ENCODE results near the gene L3MBTL4.

DNA sequence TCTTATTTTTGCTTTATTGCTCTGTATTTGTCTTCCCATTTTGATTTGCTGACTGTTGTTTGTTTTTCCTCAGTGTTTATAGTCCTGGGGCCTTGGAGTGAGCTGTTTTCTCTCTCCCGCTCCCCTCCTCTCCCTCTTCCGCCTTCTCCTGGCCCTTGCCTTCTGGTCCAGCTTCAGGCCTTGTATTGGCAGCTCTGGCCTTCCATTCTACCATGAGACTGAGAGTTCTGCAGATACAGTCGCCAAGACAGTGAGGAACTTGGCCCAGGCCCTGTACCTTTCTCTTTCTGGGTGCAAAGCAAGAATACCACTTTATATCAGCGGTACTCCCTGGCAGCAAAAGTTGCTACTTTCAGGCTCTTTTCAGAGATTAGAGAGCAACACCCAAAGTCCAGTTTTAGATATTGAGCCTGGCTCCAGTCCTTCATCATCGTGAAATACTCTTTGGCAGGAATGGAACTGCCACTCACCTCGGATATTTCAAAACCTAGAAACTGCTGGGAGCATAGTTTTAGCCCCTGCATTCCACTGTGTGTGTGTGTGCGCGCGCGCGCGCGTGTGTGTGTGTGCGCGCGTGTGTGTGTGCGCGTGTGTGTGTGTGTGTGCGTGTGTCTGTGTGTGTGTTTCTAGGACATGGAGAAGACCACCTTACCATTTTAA lies 17.1 kb upstream of the L3MBTL4 start:
- no peak for TF ChIP-seq POLR2A (IDR thresholded peaks at IDR 0.05; ENCODE audit: low read depth, low read length)
- TF ChIP-seq POU2F2 (IDR thresholded peaks at IDR 0.05; ENCODE audit: low read depth, low read length): no peak
- TF ChIP-seq TAF1 (IDR thresholded peaks at IDR 0.05; ENCODE audit: low read depth, low read length): no peak

Measured in GM12891 (cell line).